ENCODE measurements around the gene ICE2. TPM values are rescaled to one million over a fixed set of nuclear protein-coding genes. Genes with fewer than 3 reads are reported as not detected.
A peak's percentile ranks its signal among the peaks of the same experiment; 100 is the strongest.

Gene ICE2
- total RNA-seq, 1 experiment from 2014 or later, result 37.4 TPM

GRCh38 chr15:60477916-60478565 lies 901 bp downstream of the ICE2 start:
- no peaks in the 10 kb centered on the region for H3K9me3 ChIP-seq (replicated peaks)
- peak; percentile 45 to 72 for DNase-seq

GRCh38 chr15:60477164-60477563 lies 1.8 kb downstream of the ICE2 start:
- Histone ChIP-seq H3K27ac (no peak overlapping the region; the same call in 1 of the 2 replicates), H3K4me1 (peaks cover 13% of the 10 kb centered on the region), H3K36me3 (no peaks in the 10 kb centered on the region), H3K27me3 (no peaks in the 10 kb centered on the region), H3K4me3 (peak overlapping the region; percentile 75), H3K9me3 (replicated peaks) (no peaks in the 10 kb centered on the region)
- no peak for DNase-seq

More at GRCh38 chr15:60477916-60478565, 901 bp downstream of the ICE2 start:
- no peaks in the 10 kb centered on the region for H3K27me3 ChIP-seq
- H3K4me1 ChIP-seq, result peaks cover 13% of the 10 kb centered on the region
- peak overlapping the region; percentile 89 for H3K27ac ChIP-seq
- no peaks in the 10 kb centered on the region for H3K36me3 ChIP-seq
- peak overlapping the region; percentile 75 for H3K4me3 ChIP-seq

GRCh38 chr15:60476713-60477112 lies 2.2 kb downstream of the ICE2 start:
- Histone ChIP-seq H3K9me3 (replicated peaks) (no peaks in the 10 kb centered on the region), H3K27ac (no peak overlapping the region), H3K27me3 (no peaks in the 10 kb centered on the region), H3K4me1 (peaks cover 13% of the 10 kb centered on the region), H3K4me3 (no peak overlapping the region), H3K36me3 (no peaks in the 10 kb centered on the region)
- DNase-seq, result no peak

GRCh38 chr15:60473135-60473534 lies 5.8 kb downstream of the ICE2 start:
- peaks cover 16% of the 10 kb centered on the region for H3K36me3 ChIP-seq
- no peak overlapping the region for H3K4me3 ChIP-seq
- H3K27me3 ChIP-seq, result no peaks in the 10 kb centered on the region
- no peak for DNase-seq
- H3K9me3 ChIP-seq (replicated peaks), result peaks cover 2% of the 10 kb centered on the region; the same call in 1 of the 2 replicates
- no peak overlapping the region for H3K27ac ChIP-seq
- peaks cover 7% of the 10 kb centered on the region for H3K4me1 ChIP-seq

- Histone ChIP-seq H3K36me3 (peaks cover 31% of the 10 kb centered on the region), H3K9me3 (replicated peaks) (peaks cover 2% of the 10 kb centered on the region; the same call in 1 of the 2 replicates), H3K4me1 (no peaks in the 10 kb centered on the region), H3K4me3 (no peak overlapping the region), H3K27ac (no peak overlapping the region), H3K27me3 (no peaks in the 10 kb centered on the region)
- no peak for DNase-seq
Observed at GRCh38 chr15:60471314-60471713, 7.6 kb downstream of the ICE2 start.

- H3K4me3 ChIP-seq, result no peak overlapping the region
- H3K27me3 ChIP-seq, result no peaks in the 10 kb centered on the region
- no peak overlapping the region for H3K27ac ChIP-seq
- peaks cover 2% of the 10 kb centered on the region; the same call in 1 of the 2 replicates for H3K9me3 ChIP-seq (replicated peaks)
- peaks cover 41% of the 10 kb centered on the region for H3K36me3 ChIP-seq
- no peak for DNase-seq
- H3K4me1 ChIP-seq, result peaks cover 4% of the 10 kb centered on the region
Observed at GRCh38 chr15:60469893-60470641, 8.9 kb downstream of the ICE2 start.

GRCh38 chr15:60464836-60465630 lies 13.9 kb downstream of the ICE2 start:
- H3K4me3 ChIP-seq, result no peak overlapping the region
- no peaks in the 10 kb centered on the region for H3K27me3 ChIP-seq
- peak overlapping the region; percentile 11; the same call in 1 of the 2 replicates for H3K27ac ChIP-seq
- H3K36me3 ChIP-seq, result peaks cover 49% of the 10 kb centered on the region
- H3K4me1 ChIP-seq, result peaks cover 5% of the 10 kb centered on the region
- no peaks in the 10 kb centered on the region; the same call in 1 of the 2 replicates for H3K9me3 ChIP-seq (replicated peaks)
- peak; percentile 17 to 38 for DNase-seq

- Histone ChIP-seq H3K27me3 (no peaks in the 10 kb centered on the region), H3K4me1 (peaks cover 8% of the 10 kb centered on the region), H3K27ac (no peak overlapping the region), H3K4me3 (no peak overlapping the region), H3K9me3 (replicated peaks) (no peaks in the 10 kb centered on the region), H3K36me3 (peaks cover 28% of the 10 kb centered on the region)
- no peak for DNase-seq
Observed at GRCh38 chr15:60462027-60462426, 16.9 kb downstream of the ICE2 start.

GRCh38 chr15:60460931-60461330 lies 18.0 kb downstream of the ICE2 start:
- peaks cover 20% of the 10 kb centered on the region; the same call in 1 of the 2 replicates for H3K36me3 ChIP-seq
- H3K27me3 ChIP-seq, result no peaks in the 10 kb centered on the region
- DNase-seq, result no peak
- H3K27ac ChIP-seq, result no peak overlapping the region
- H3K4me1 ChIP-seq, result peaks cover 8% of the 10 kb centered on the region
- H3K9me3 ChIP-seq (replicated peaks), result no peaks in the 10 kb centered on the region
- no peak overlapping the region for H3K4me3 ChIP-seq

- H3K9me3 ChIP-seq (replicated peaks), result no peaks in the 10 kb centered on the region
- no peak for DNase-seq
- H3K4me3 ChIP-seq, result no peak overlapping the region
- H3K27me3 ChIP-seq, result no peaks in the 10 kb centered on the region
- H3K27ac ChIP-seq, result no peak overlapping the region
- H3K4me1 ChIP-seq, result 0 out of 2 replicates have a peak, but pooled peaks cover 2% of the 10 kb centered on the region
- peaks cover 14% of the 10 kb centered on the region; the same call in 1 of the 2 replicates for H3K36me3 ChIP-seq
Observed at GRCh38 chr15:60458721-60459120, 20.2 kb downstream of the ICE2 start.

- Histone ChIP-seq H3K27me3 (no peaks in the 10 kb centered on the region), H3K36me3 (peaks cover 12% of the 10 kb centered on the region; the same call in 1 of the 2 replicates), H3K9me3 (replicated peaks) (no peaks in the 10 kb centered on the region), H3K27ac (no peak overlapping the region), H3K4me1 (0 out of 2 replicates have a peak, but pooled peaks cover 2% of the 10 kb centered on the region), H3K4me3 (no peak overlapping the region)
- DNase-seq, result no peak
Observed at GRCh38 chr15:60457985-60458384, 21.0 kb downstream of the ICE2 start.

GRCh38 chr15:60454824-60455223 lies 24.1 kb downstream of the ICE2 start:
- peaks cover 10% of the 10 kb centered on the region for H3K36me3 ChIP-seq
- H3K4me1 ChIP-seq, result 0 out of 2 replicates have a peak, but pooled peaks cover 2% of the 10 kb centered on the region
- no peak overlapping the region for H3K4me3 ChIP-seq
- H3K27me3 ChIP-seq, result no peaks in the 10 kb centered on the region
- DNase-seq, result no peak
- H3K27ac ChIP-seq, result no peak overlapping the region
- no peaks in the 10 kb centered on the region for H3K9me3 ChIP-seq (replicated peaks)

GRCh38 chr15:60448668-60449360 lies 30.1 kb downstream of the ICE2 start:
- no peaks in the 10 kb centered on the region for H3K9me3 ChIP-seq (replicated peaks)

GRCh38 chr15:60444289-60444912 lies 34.5 kb downstream of the ICE2 start:
- Histone ChIP-seq H3K27me3 (no peaks in the 10 kb centered on the region), H3K9me3 (replicated peaks) (no peaks in the 10 kb centered on the region), H3K4me1 (no peaks in the 10 kb centered on the region), H3K36me3 (0 out of 2 replicates have a peak, but pooled peaks cover 2% of the 10 kb centered on the region), H3K27ac (no peak overlapping the region), H3K4me3 (no peak overlapping the region)
- peak in 1 of 2 experiments; percentile 31 for DNase-seq

More at GRCh38 chr15:60448668-60449360, 30.1 kb downstream of the ICE2 start:
- no peak overlapping the region for H3K4me3 ChIP-seq
- H3K27me3 ChIP-seq, result no peaks in the 10 kb centered on the region
- no peak overlapping the region for H3K27ac ChIP-seq
- DNase-seq, result no peak
- H3K36me3 ChIP-seq, result peaks cover 8% of the 10 kb centered on the region; the same call in 1 of the 2 replicates
- H3K4me1 ChIP-seq, result no peaks in the 10 kb centered on the region

Measured in SJCRH30 (cell line).